Right atrium auricular region (tissue), 2 donors: ENCODE data around the gene THY1. TPM values are rescaled to one million over a fixed set of nuclear protein-coding genes. Genes with fewer than 3 reads are reported as not detected.
A peak's percentile ranks its signal among the peaks of the same experiment; 100 is the strongest.

Source experiments
- DNase-seq: peaks from one replicate; pipeline ENCODE4 v3.0.0-alpha.2; 2019; ENCODE audit warnings: low spot score
- H3K27ac ChIP-seq, 2 donors: fragments of 200-600 bp; sonication (generic); 1 replicate in 1 of 2; 2 replicates in 1 of 2; pipeline ENCODE4 v1.5.1; 2016 to 2019
- H3K27me3 ChIP-seq, 2 donors: fragments of 200-600 bp; sonication (generic); one replicate each; pipeline versions ENCODE4 v1.5.1 to v1.6.0; 2017 to 2019
- H3K36me3 ChIP-seq: fragments of 200-600 bp; sonication (generic); one replicate; pipeline ENCODE4 v1.5.1; 2016
- H3K4me1 ChIP-seq, 2 donors: fragments of 200-600 bp; sonication (generic); one replicate each; pipeline versions ENCODE4 v1.5.1 to v1.6.0; 2017 to 2019
- H3K4me3 ChIP-seq, 2 donors: fragments of 200-600 bp; sonication (generic); 1 replicate in 1 of 2; 2 replicates in 1 of 2; pipeline ENCODE4 v1.5.1; 2017 to 2019; ENCODE audit warnings: mild to moderate bottlenecking in 1 of 2, moderate library complexity in 1 of 2
- H3K9me3 ChIP-seq, 2 donors: fragments of 200-600 bp; sonication (generic); one replicate each; pipeline ENCODE4 v1.5.1; 2019
- CTCF ChIP-seq, 2 donors: fragments of 200-600 bp; sonication (generic); IDR thresholded peaks; one replicate each; pipeline ENCODE4 v1.5.1; 2019; ENCODE audit warnings: antibody characterized with exemption in 2 of 2
- total RNA-seq, 2 donors: library from RNA; depleted of rRNA; stranded (reverse); fragments of >200 nt; gene quantifications; one replicate each; pipeline ENCODE4 v1.1.0, GENCODE V29; 2016

The THY1 gene
- total RNA-seq, 2 donors from 2014 or later, result 2.0 to 7.2 TPM

DNA sequence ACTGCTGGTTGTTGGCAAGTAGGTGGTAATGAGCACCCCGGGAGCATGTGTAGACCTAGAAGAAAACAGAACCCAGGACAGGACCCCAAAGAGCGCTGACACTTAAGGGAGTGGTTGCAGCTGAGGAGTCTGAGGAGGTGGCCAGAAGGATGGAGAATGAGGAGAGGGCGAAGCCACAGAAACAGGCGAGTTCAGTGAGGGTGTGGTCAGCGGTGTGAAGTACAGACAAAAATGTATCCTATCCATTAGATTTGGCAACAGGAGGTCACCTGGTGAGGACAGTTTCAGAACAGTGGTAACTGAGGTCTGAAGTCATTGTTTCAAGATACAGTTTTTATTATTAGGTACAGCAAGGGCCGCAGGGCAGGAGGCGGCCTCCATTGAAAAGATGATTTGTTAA is 8.6 kb upstream of the THY1 start:
- no peak for TF ChIP-seq CTCF (IDR thresholded peaks at IDR 0.05)
- no peak for DNase-seq
- Histone ChIP-seq H3K4me1 (no peaks in the 10 kb centered on the region), H3K9me3 (no peaks in the 10 kb centered on the region), H3K36me3 (no peaks in the 10 kb centered on the region), H3K27me3 (no peaks in the 10 kb centered on the region), H3K27ac (no peak overlapping the region), H3K4me3 (no peak overlapping the region)

DNA sequence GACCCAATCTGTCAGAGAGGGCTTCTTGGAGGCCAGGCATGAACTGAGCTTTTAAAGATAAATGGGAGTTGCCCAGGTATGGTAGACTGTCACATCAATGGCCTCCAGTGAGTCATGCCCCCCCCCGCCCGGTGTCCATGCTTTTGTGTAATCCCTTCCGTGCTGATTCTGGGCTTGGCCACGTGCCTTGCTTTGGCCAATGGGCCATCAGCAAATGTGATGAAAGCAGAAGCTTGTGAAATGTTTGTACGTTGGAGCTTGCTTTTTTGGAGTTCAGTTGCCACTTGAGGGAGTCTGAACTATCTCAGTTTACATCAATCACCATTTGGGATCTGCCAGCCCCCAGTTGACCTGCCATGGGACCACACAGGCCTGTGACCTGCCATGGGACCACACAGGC is 4.3 kb upstream of the THY1 start:
- TF ChIP-seq CTCF (IDR thresholded peaks at IDR 0.05), result no peak
- DNase-seq, result no peak
- H3K36me3 ChIP-seq, result no peaks in the 10 kb centered on the region
- H3K4me3 ChIP-seq, result no peak overlapping the region
- H3K27ac ChIP-seq, result no peak overlapping the region
- H3K9me3 ChIP-seq, result no peaks in the 10 kb centered on the region
- H3K27me3 ChIP-seq, result no peaks in the 10 kb centered on the region
- H3K4me1 ChIP-seq, result peaks cover 0 to 12% of the 10 kb centered on the region in 2 donors

DNA sequence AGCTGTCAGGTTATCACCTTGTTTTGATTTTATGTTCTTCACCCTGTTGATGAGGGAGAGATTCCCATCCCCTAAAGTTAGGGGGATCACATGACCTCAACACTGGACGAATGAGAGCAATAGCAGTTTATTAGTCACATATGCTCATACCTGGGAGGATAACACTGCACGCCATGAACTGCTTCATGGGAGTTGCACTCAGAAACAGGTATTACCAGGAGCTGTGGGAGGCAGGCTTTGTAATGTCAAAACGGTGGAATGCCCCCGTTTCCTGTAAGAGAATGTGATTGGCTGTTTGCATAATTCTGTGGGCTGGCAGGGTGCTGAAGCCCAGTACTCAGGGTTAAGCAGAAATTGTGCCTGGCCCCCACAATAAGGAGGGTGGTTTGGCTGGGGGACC is 3.2 kb upstream of the THY1 start:
- H3K27me3 ChIP-seq, result peaks cover 0 to 7% of the 10 kb centered on the region in 2 donors
- H3K4me1 ChIP-seq, result peaks cover 0 to 22% of the 10 kb centered on the region in 2 donors
- no peak overlapping the region for H3K4me3 ChIP-seq
- TF ChIP-seq CTCF (IDR thresholded peaks at IDR 0.05), result no peak
- H3K36me3 ChIP-seq, result no peaks in the 10 kb centered on the region
- DNase-seq, result no peak
- H3K9me3 ChIP-seq, result no peaks in the 10 kb centered on the region
- no peak overlapping the region for H3K27ac ChIP-seq

DNA sequence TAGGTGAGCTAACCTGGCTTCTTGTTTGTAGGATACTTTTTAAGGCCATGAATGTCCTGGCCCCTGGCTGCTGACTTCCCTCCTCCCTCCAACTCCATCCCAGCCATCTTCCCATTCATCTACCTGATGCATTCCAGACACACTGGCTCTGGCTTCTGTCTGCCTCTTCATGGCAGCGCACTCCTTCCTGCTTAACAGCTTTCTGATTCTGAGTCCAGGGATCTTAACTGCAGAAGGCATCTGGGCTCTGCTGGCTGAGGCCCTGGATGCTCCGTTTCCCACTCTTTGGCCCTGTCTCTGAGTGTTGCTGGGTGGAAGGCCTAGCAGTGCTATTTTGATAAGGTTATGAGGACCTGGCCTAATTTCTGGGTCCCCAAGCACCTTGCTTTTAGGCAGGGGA is 1.8 kb upstream of the THY1 start:
- DNase-seq, result no peak
- H3K27ac ChIP-seq, result no peak overlapping the region
- peaks cover 0 to 7% of the 10 kb centered on the region in 2 donors for H3K27me3 ChIP-seq
- TF ChIP-seq CTCF (IDR thresholded peaks at IDR 0.05), result no peak
- H3K36me3 ChIP-seq, result no peaks in the 10 kb centered on the region
- no peaks in the 10 kb centered on the region for H3K9me3 ChIP-seq
- peaks cover 0 to 22% of the 10 kb centered on the region in 2 donors for H3K4me1 ChIP-seq
- no peak overlapping the region for H3K4me3 ChIP-seq

DNA sequence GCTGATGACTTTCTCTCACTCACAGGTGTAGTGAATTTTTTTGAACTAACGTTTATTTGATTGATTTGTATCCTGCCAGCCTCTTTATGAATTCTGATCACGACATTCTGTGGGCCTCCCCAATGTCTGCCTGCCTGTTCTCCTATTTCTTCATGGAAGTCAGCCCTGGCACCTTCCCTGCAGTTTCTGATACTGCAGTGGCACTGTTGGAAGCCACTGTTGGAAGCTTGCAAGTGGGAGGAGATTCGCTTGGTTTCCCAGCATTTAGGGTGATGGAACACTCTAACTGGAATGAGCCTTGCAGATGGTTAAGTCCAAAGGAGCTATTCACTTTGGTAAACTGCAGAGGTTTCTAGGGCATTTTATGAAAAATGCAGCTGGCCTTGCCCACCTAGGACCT is 1.3 kb upstream of the THY1 start:
- Histone ChIP-seq H3K4me3 (no peak overlapping the region), H3K4me1 (peaks cover 0 to 22% of the 10 kb centered on the region in 2 donors), H3K27me3 (peaks cover 0 to 7% of the 10 kb centered on the region in 2 donors), H3K36me3 (no peaks in the 10 kb centered on the region), H3K9me3 (no peaks in the 10 kb centered on the region), H3K27ac (no peak overlapping the region)
- no peak for TF ChIP-seq CTCF (IDR thresholded peaks at IDR 0.05)
- peak; percentile 13 for DNase-seq

- DNase-seq, result no peak
- H3K4me1 ChIP-seq, result peaks cover 0 to 22% of the 10 kb centered on the region in 2 donors
- H3K27me3 ChIP-seq, result peaks cover 0 to 7% of the 10 kb centered on the region in 2 donors
- no peak for TF ChIP-seq CTCF (IDR thresholded peaks at IDR 0.05)
- peak overlapping the region in 1 of 2 donors; percentile 48 for H3K4me3 ChIP-seq
- no peaks in the 10 kb centered on the region for H3K36me3 ChIP-seq
- no peak overlapping the region for H3K27ac ChIP-seq
- no peaks in the 10 kb centered on the region for H3K9me3 ChIP-seq
Observed at GRCh38 chr11:119423509-119424254, 710 bp upstream of the THY1 start.
